SK-N-SH (cell line): ENCODE data around the gene FN3K.
A peak's percentile ranks its signal among the peaks of the same experiment; 100 is the strongest.

Experiments used
- CHD2 ChIP-seq: fragments of 150-350 bp; IDR thresholded peaks from 2 replicates; pipeline ENCODE4 v1.6.1; 2018; ENCODE audit warnings: low read length; ENCODE audit not compliant: partially characterized antibody
- CTCF ChIP-seq: fragments of 200-600 bp; sonication (generic); IDR thresholded peaks from 2 replicates; pipeline ENCODE4 v1.6.1; 2017; ENCODE audit warnings: antibody characterized with exemption, mild to moderate bottlenecking, moderate library complexity
- EZH2phosphoT487 ChIP-seq: fragments of 200-600 bp; sonication (generic); IDR thresholded peaks from 2 replicates; pipeline ENCODE4 v1.6.1; 2017; ENCODE audit warnings: low read depth, mixed run types, mild to moderate bottlenecking, antibody characterized with exemption, moderate library complexity, borderline replicate concordance
- GATA2 ChIP-seq: sonication (generic); formaldehyde crosslinking; IDR thresholded peaks from 2 replicates; pipeline ENCODE4 v1.5.0; 2020; ENCODE audit warnings: mild to moderate bottlenecking, missing genetic modification reagents
- NFIC ChIP-seq: IDR thresholded peaks from 2 replicates; pipeline ENCODE4 v1.4.0; 2012; ENCODE audit warnings: borderline replicate concordance
- POLR2AphosphoS5 ChIP-seq: IDR thresholded peaks from 2 replicates; pipeline ENCODE4 v1.6.1; 2012; ENCODE audit warnings: low read depth, low read length
- RAD21 ChIP-seq: IDR thresholded peaks from 2 replicates; pipeline ENCODE4 v1.6.1; 2012; ENCODE audit warnings: mild to moderate bottlenecking, low read length
- RFX5 ChIP-seq: IDR thresholded peaks from 2 replicates; pipeline ENCODE4 v1.6.1; 2012; ENCODE audit warnings: mild to moderate bottlenecking, improper control_type of control experiment, low read length
- TF ChIP-seq, protein P1 (sequence below): IDR thresholded peaks from 2 replicates; pipeline ENCODE4 v1.4.0; 2012; ENCODE audit warnings: low read depth, borderline replicate concordance

- TF ChIP-seq GATA2 (no peak), CTCF (no peak), POLR2AphosphoS5 (peak; percentile 43; the same call in 1 of the 2 replicates), RAD21 (no peak), NFIC (no peak), RFX5 (no peak), CHD2 (no peak), EZH2phosphoT487 (no peak)
- TF ChIP-seq, protein P1, sequence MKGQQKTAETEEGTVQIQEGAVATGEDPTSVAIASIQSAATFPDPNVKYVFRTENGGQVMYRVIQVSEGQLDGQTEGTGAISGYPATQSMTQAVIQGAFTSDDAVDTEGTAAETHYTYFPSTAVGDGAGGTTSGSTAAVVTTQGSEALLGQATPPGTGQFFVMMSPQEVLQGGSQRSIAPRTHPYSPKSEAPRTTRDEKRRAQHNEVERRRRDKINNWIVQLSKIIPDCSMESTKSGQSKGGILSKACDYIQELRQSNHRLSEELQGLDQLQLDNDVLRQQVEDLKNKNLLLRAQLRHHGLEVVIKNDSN, result no peak
Observed at GRCh38 chr17:82734987-82735866, at the start of gene FN3K.
